ENCODE results near the gene TBC1D2. TPM values are rescaled to one million over a fixed set of nuclear protein-coding genes. Genes with fewer than 3 reads are reported as not detected.

Gene TBC1D2
- total and polyA plus RNA-seq, 2 donors (not counting 1 experiment from before 2014, with no cell fraction given) = 7.5 to 24.9 TPM

GRCh38 chr9:98234245-98234825, 21.1 kb downstream of the TBC1D2 start:
- Histone ChIP-seq H3K27me3 (ENCODE audit: control insufficient read depth, insufficient read depth, low read length) (no peaks in the 10 kb centered on the region), H2AFZ (ENCODE audit: low read length) (no peak overlapping the region), H4K20me1 (ENCODE audit: control insufficient read depth, extremely low read depth, insufficient read depth, low read length) (no peaks in the 10 kb centered on the region), H3K79me2 (ENCODE audit: control insufficient read depth, insufficient read depth, low read length) (no peaks in the 10 kb centered on the region), H3K9me3 (ENCODE audit: control insufficient read depth, insufficient read depth, low read depth, low read length) (no peaks in the 10 kb centered on the region), H3K4me1 (ENCODE audit: control insufficient read depth, extremely low read depth, insufficient read depth, low read length) (peaks cover 6% of the 10 kb centered on the region), H3K4me2 (ENCODE audit: extremely low read depth, insufficient read depth, low read length) (no peak overlapping the region), H3K9ac (ENCODE audit: insufficient read depth, low read length) (no peak overlapping the region), H3K36me3 (ENCODE audit: control insufficient read depth, insufficient read depth, low read length) (peaks cover 6% of the 10 kb centered on the region), H3K27ac (ENCODE audit: insufficient read depth, low read length) (no peak overlapping the region), H3K4me3 (replicated peaks in 1 of 4; ENCODE audit: control extremely low read depth in 1 of 4, insufficient read depth in 1 of 4, low read depth in 3 of 4, low read length in 4 of 4) (no peak overlapping the region)
- no peak for DNase-seq (ENCODE audit: low read depth in 2 of 2)
- no peak for TF ChIP-seq EZH2 (IDR thresholded peaks at IDR 0.05; ENCODE audit: low read length, missing control alignments)
- TF ChIP-seq, protein P1, sequence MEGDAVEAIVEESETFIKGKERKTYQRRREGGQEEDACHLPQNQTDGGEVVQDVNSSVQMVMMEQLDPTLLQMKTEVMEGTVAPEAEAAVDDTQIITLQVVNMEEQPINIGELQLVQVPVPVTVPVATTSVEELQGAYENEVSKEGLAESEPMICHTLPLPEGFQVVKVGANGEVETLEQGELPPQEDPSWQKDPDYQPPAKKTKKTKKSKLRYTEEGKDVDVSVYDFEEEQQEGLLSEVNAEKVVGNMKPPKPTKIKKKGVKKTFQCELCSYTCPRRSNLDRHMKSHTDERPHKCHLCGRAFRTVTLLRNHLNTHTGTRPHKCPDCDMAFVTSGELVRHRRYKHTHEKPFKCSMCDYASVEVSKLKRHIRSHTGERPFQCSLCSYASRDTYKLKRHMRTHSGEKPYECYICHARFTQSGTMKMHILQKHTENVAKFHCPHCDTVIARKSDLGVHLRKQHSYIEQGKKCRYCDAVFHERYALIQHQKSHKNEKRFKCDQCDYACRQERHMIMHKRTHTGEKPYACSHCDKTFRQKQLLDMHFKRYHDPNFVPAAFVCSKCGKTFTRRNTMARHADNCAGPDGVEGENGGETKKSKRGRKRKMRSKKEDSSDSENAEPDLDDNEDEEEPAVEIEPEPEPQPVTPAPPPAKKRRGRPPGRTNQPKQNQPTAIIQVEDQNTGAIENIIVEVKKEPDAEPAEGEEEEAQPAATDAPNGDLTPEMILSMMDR (conservative IDR thresholded peaks at IDR 0.05 in 1 of 2, IDR thresholded peaks at IDR 0.05 in 1 of 2; ENCODE audit: low read depth in 1 of 2, low read length in 2 of 2) = no peak

DNA sequence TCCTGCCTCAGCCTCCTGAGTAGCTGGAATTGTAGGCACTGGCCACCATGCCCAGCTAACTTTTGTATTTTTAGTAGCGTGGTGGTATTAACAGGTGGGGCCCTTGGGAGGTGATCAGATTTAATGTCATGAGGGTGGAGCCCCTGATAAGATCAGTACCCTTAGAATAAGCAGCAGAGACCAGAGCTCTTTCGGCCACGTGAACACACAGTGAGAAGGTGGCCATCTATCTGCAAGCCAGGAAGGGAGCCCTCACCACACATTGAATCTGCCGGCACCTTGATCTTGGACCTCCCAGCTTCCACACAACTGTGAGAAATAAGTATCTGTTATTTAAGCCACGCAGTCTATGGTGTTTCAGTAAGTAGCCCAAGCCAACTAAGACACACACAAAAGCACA, 22.5 kb downstream of the TBC1D2 start:
- Histone ChIP-seq H3K36me3 (ENCODE audit: control insufficient read depth, insufficient read depth, low read length) (peaks cover 8% of the 10 kb centered on the region), H3K27ac (ENCODE audit: insufficient read depth, low read length) (no peak overlapping the region), H3K4me2 (ENCODE audit: extremely low read depth, insufficient read depth, low read length) (no peak overlapping the region), H3K4me3 (replicated peaks in 1 of 4; ENCODE audit: control extremely low read depth in 1 of 4, insufficient read depth in 1 of 4, low read depth in 3 of 4, low read length in 4 of 4) (no peak overlapping the region), H3K9ac (ENCODE audit: insufficient read depth, low read length) (no peak overlapping the region), H2AFZ (ENCODE audit: low read length) (no peak overlapping the region), H3K27me3 (ENCODE audit: control insufficient read depth, insufficient read depth, low read length) (no peaks in the 10 kb centered on the region), H4K20me1 (ENCODE audit: control insufficient read depth, extremely low read depth, insufficient read depth, low read length) (no peaks in the 10 kb centered on the region), H3K4me1 (ENCODE audit: control insufficient read depth, extremely low read depth, insufficient read depth, low read length) (peaks cover 6% of the 10 kb centered on the region), H3K9me3 (ENCODE audit: control insufficient read depth, insufficient read depth, low read depth, low read length) (no peaks in the 10 kb centered on the region), H3K79me2 (ENCODE audit: control insufficient read depth, insufficient read depth, low read length) (no peaks in the 10 kb centered on the region)
- TF ChIP-seq EZH2 (IDR thresholded peaks at IDR 0.05; ENCODE audit: low read length, missing control alignments) = no peak
- TF ChIP-seq, protein P1 (conservative IDR thresholded peaks at IDR 0.05 in 1 of 2, IDR thresholded peaks at IDR 0.05 in 1 of 2; ENCODE audit: low read depth in 1 of 2, low read length in 2 of 2) = no peak
- DNase-seq (ENCODE audit: low read depth in 2 of 2) = no peak

DNA sequence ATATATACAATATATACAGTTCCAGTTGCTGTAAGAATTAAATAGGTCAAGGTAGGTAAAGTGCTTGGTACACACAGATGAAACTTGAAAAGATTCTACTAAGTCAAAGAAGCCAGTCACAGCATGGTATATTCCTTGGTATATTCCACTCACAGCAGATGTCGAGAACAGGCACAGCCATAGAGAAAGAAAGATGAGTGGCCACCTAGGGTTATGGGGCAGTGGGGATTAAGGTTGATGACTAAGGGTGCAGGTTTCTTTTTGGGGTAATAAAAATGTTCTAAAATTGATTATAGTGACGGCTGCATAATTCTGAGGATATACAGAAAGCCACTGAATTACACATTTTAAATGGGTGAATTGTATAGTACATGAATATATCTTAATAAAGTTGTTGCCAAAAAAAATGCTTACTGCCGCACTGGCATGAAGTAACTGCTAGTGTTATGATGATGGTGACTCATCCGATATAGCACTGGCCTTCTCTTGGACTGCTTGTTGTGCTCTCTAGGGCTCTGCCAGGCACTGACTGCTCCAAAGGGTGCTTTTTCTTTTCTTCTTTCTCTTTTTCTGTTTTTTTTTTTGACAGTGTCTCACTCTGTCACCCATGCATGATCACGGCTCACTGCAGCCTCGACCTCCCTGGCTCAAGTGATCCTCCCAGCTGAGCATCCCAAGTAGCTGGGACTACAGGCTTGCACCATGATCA, 23.5 kb downstream of the TBC1D2 start:
- DNase-seq (ENCODE audit: low read depth in 2 of 2) = peak; percentile 90 to 94
- H2AFZ ChIP-seq (ENCODE audit: low read length) = no peak overlapping the region
- H3K4me1 ChIP-seq (ENCODE audit: control insufficient read depth, extremely low read depth, insufficient read depth, low read length) = peaks cover 7% of the 10 kb centered on the region
- TF ChIP-seq, protein P1 (conservative IDR thresholded peaks at IDR 0.05 in 1 of 2, IDR thresholded peaks at IDR 0.05 in 1 of 2; ENCODE audit: low read depth in 1 of 2, low read length in 2 of 2) = no peak
- no peak for TF ChIP-seq EZH2 (IDR thresholded peaks at IDR 0.05; ENCODE audit: low read length, missing control alignments)
- H3K27me3 ChIP-seq (ENCODE audit: control insufficient read depth, insufficient read depth, low read length) = no peaks in the 10 kb centered on the region
- no peaks in the 10 kb centered on the region for H3K9me3 ChIP-seq (ENCODE audit: control insufficient read depth, insufficient read depth, low read depth, low read length)
- H3K27ac ChIP-seq (ENCODE audit: insufficient read depth, low read length) = peak overlapping the region; percentile 32
- peaks cover 8% of the 10 kb centered on the region for H3K36me3 ChIP-seq (ENCODE audit: control insufficient read depth, insufficient read depth, low read length)
- no peaks in the 10 kb centered on the region for H4K20me1 ChIP-seq (ENCODE audit: control insufficient read depth, extremely low read depth, insufficient read depth, low read length)
- H3K79me2 ChIP-seq (ENCODE audit: control insufficient read depth, insufficient read depth, low read length) = no peaks in the 10 kb centered on the region
- no peak overlapping the region for H3K9ac ChIP-seq (ENCODE audit: insufficient read depth, low read length)
- H3K4me3 ChIP-seq (replicated peaks in 1 of 4; ENCODE audit: control extremely low read depth in 1 of 4, insufficient read depth in 1 of 4, low read depth in 3 of 4, low read length in 4 of 4) = no peak overlapping the region
- no peak overlapping the region for H3K4me2 ChIP-seq (ENCODE audit: extremely low read depth, insufficient read depth, low read length)

All from fibroblast of lung (primary cell).